Stimulated activated naive B cell treated with anti-CD40 and anti-IgM and Interleukin-4, amounts not matched to agents 10 μg/mL and 1 μg/mL and 100 μg/mL, for 72 hours (primary cell): ENCODE data around the gene PCYT2.

Experiments
- ATAC-seq, 2 donors: fragments of 150-1000 bp; cut with Tn5 transposase; replicated peaks; 2 replicates each; pipeline ENCODE4 v1.10.0; 2021; ENCODE audit warnings: moderate library complexity in 1 of 2
- DNase-seq: peaks from one replicate; pipeline ENCODE4 v3.0.0; 2021
- H3K27ac Mint-ChIP-seq: one replicate; pipeline ENCODE4 v1.8.0; 2022; ENCODE audit warnings: mild to moderate bottlenecking, mixed read lengths
- H3K27me3 Mint-ChIP-seq, 2 donors: one replicate each; pipeline ENCODE4 v1.8.0; 2022; ENCODE audit warnings: mixed read lengths in 2 of 2
- H3K36me3 Mint-ChIP-seq, 2 donors: one replicate each; pipeline ENCODE4 v1.8.0; 2022; ENCODE audit warnings: mixed read lengths in 2 of 2, mild to moderate bottlenecking in 1 of 2
- H3K4me1 Mint-ChIP-seq, 2 donors: one replicate each; pipeline ENCODE4 v1.8.0; 2022; ENCODE audit warnings: mixed read lengths in 2 of 2, mild to moderate bottlenecking in 1 of 2
- H3K4me3 Mint-ChIP-seq, 2 donors: one replicate each; pipeline ENCODE4 v1.8.0; 2022; ENCODE audit warnings: mild to moderate bottlenecking in 2 of 2, mixed read lengths in 2 of 2, moderate library complexity in 1 of 2
- H3K9me3 Mint-ChIP-seq, 2 donors: one replicate each; pipeline ENCODE4 v1.8.0; 2022; ENCODE audit warnings: mixed read lengths in 2 of 2, mild to moderate bottlenecking in 1 of 2

PCYT2 gene

DNA sequence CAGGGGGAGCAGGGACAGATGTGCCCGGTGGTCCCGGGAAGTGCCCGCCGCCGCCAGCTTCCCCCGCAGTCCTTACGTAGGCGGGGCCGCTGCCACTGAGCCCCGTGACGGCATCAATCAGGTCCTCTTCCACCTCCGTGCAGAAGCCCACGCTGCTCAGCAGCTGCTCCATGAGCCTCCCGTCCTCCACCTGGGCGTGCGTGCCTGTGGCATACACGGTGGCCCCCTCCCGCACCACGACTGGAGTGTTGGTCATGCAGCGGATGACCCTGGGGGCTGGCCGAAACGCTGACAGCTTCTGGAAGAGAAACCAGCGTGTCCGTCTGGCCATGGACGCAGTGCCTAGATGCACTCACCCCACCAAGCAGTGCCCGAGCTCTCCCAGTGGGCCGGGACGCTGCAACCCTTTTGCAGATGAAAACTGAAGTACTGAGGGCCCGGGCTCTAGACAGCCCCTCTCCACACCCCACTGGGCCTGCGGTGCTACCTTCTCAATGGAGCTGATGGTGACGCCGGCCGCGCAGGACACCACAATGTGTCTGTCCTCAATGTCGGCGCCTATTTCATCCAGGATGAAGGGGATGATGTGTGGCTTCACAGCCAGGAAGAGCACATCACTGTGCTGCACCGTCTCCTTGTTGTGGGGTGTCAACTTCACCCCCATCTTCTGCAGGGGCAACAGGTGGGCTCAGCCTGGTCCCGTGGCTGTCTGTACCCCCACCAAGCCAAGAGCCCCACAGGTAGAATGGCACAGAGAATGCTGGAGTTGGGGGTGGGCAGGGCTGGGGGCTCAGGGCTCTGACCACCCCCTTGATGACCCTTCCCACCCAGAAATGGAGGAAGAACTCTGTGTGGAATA, 23.9 kb upstream of the PCYT2 start:
- H3K27me3 Mint-ChIP-seq: peaks cover under 1 to 8% of the 10 kb centered on the region in 2 donors
- H3K27ac Mint-ChIP-seq: peak overlapping the region; percentile 31
- no peak for ATAC-seq
- peaks cover 23 to 35% of the 10 kb centered on the region in 2 donors for H3K36me3 Mint-ChIP-seq
- peaks cover 21 to 38% of the 10 kb centered on the region in 2 donors for H3K4me1 Mint-ChIP-seq
- no peak for DNase-seq
- H3K9me3 Mint-ChIP-seq: no peaks in the 10 kb centered on the region
- peak overlapping the region; percentile 65 to 87 for H3K4me3 Mint-ChIP-seq

DNA sequence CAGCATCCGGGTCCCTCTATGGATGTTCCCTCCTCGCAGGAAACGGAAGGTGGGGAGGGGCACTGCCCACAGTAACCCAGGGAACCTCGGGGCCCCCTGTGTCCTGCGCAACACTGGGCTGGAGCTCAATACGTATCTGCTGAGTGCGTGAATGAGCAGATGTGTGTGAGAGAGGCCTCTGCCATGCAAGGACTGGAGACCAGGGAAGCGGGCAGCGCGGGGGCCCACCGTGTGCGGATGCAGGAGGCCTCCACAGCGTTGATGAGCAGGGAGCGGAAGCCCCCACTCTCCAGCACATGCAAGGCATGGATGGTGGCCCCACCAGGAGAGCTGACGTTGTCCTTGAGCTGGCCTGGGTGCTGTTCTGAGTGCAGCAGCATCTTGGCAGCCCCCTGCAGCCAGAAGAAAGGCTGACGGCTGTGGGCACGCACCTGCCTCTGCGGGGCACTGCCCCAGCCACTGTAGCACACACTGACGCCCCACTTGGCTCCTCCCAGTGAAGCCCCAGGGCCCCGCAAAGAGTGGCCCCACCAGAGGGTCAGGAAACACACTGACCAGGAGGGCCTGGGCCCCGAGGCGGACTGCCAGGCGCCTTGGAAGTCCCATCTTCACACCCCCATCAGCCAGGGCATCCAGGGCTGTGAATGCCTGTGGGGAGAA, 23.0 kb upstream of the PCYT2 start:
- ATAC-seq: no peak
- DNase-seq: no peak
- Mint-ChIP-seq H3K36me3 (peaks cover 26 to 38% of the 10 kb centered on the region in 2 donors), H3K4me3 (no peak overlapping the region), H3K9me3 (no peaks in the 10 kb centered on the region), H3K27me3 (peaks cover 0 to 16% of the 10 kb centered on the region in 2 donors), H3K4me1 (peaks cover 21 to 40% of the 10 kb centered on the region in 2 donors), H3K27ac (no peak overlapping the region)

GRCh38 chr17:81933178-81933699, 22.0 kb upstream of the PCYT2 start:
- ATAC-seq: no peak
- H3K27me3 Mint-ChIP-seq: peaks cover 4 to 21% of the 10 kb centered on the region in 2 donors
- H3K4me3 Mint-ChIP-seq: no peak overlapping the region

GRCh38 chr17:81932333-81932983, 21.3 kb upstream of the PCYT2 start:
- Mint-ChIP-seq H3K9me3 (no peaks in the 10 kb centered on the region), H3K27ac (no peak overlapping the region), H3K27me3 (peaks cover 4 to 21% of the 10 kb centered on the region in 2 donors), H3K4me1 (peaks cover 23 to 43% of the 10 kb centered on the region in 2 donors), H3K4me3 (no peak overlapping the region), H3K36me3 (peaks cover 26 to 38% of the 10 kb centered on the region in 2 donors)
- ATAC-seq (no peak), DNase-seq (no peak)

More at GRCh38 chr17:81933178-81933699, 22.0 kb upstream of the PCYT2 start:
- no peak for DNase-seq
- peaks cover 27 to 48% of the 10 kb centered on the region in 2 donors for H3K4me1 Mint-ChIP-seq
- no peaks in the 10 kb centered on the region for H3K9me3 Mint-ChIP-seq
- H3K36me3 Mint-ChIP-seq: peaks cover 26 to 38% of the 10 kb centered on the region in 2 donors
- H3K27ac Mint-ChIP-seq: no peak overlapping the region

GRCh38 chr17:81931557-81932332, 20.5 kb upstream of the PCYT2 start:
- DNase-seq: no peak
- H3K4me1 Mint-ChIP-seq: peaks cover 23 to 41% of the 10 kb centered on the region in 2 donors
- H3K36me3 Mint-ChIP-seq: peaks cover 26 to 38% of the 10 kb centered on the region in 2 donors
- H3K4me3 Mint-ChIP-seq: no peak overlapping the region
- H3K27me3 Mint-ChIP-seq: peaks cover 4 to 21% of the 10 kb centered on the region in 2 donors
- H3K27ac Mint-ChIP-seq: no peak overlapping the region
- no peaks in the 10 kb centered on the region for H3K9me3 Mint-ChIP-seq
- ATAC-seq: no peak

DNA sequence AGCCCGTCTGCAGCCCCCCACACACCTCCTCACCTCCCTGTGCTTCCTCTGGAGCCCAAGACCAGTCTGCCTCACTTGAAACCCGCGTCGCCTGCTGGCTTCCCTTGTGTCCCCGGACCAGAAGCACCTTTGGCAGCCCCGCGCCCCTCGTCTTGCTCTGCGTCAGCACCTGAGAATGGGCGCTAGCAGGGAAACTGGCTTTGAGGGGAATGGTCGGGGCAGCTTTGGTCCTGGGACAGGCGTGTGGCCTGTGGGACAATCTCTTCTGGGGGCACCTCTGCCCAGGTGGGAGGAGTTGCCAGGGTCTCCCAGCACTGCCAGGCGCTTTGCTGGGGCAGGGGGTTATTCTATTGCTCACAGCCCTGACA, 20.0 kb upstream of the PCYT2 start:
- peaks cover 4 to 21% of the 10 kb centered on the region in 2 donors for H3K27me3 Mint-ChIP-seq
- H3K4me1 Mint-ChIP-seq: peaks cover 25 to 41% of the 10 kb centered on the region in 2 donors
- no peak for ATAC-seq
- H3K4me3 Mint-ChIP-seq: no peak overlapping the region
- DNase-seq: no peak
- no peaks in the 10 kb centered on the region for H3K9me3 Mint-ChIP-seq
- H3K36me3 Mint-ChIP-seq: peaks cover 27 to 44% of the 10 kb centered on the region in 2 donors
- no peak overlapping the region for H3K27ac Mint-ChIP-seq

- no peak for ATAC-seq
- Mint-ChIP-seq H3K4me3 (peak overlapping the region in 1 of 2 donors; percentile 35), H3K27ac (no peak overlapping the region), H3K36me3 (peaks cover 24 to 40% of the 10 kb centered on the region in 2 donors), H3K27me3 (peaks cover 4 to 21% of the 10 kb centered on the region in 2 donors), H3K9me3 (no peaks in the 10 kb centered on the region), H3K4me1 (peaks cover 25 to 41% of the 10 kb centered on the region in 2 donors)
- no peak for DNase-seq
Observed at GRCh38 chr17:81930142-81931125, 19.2 kb upstream of the PCYT2 start.

GRCh38 chr17:81929253-81930141, 18.3 kb upstream of the PCYT2 start:
- peak overlapping the region; percentile 35 to 65 for H3K4me3 Mint-ChIP-seq
- peaks cover 22 to 42% of the 10 kb centered on the region in 2 donors for H3K4me1 Mint-ChIP-seq
- H3K27me3 Mint-ChIP-seq: peaks cover 4 to 21% of the 10 kb centered on the region in 2 donors
- peaks cover 18 to 36% of the 10 kb centered on the region in 2 donors for H3K36me3 Mint-ChIP-seq
- DNase-seq: no peak
- peak overlapping the region; percentile 75 for H3K27ac Mint-ChIP-seq
- no peaks in the 10 kb centered on the region for H3K9me3 Mint-ChIP-seq
- ATAC-seq: no peak

GRCh38 chr17:81928544-81929252, 17.5 kb upstream of the PCYT2 start:
- ATAC-seq (no peak), DNase-seq (no peak)
- H3K4me1 Mint-ChIP-seq: peaks cover 28 to 50% of the 10 kb centered on the region in 2 donors
- H3K36me3 Mint-ChIP-seq: peaks cover 13 to 31% of the 10 kb centered on the region in 2 donors
- H3K4me3 Mint-ChIP-seq: peak overlapping the region; percentile 67 to 77
- peaks cover 4 to 21% of the 10 kb centered on the region in 2 donors for H3K27me3 Mint-ChIP-seq
- H3K9me3 Mint-ChIP-seq: no peaks in the 10 kb centered on the region
- peak overlapping the region; percentile 75 for H3K27ac Mint-ChIP-seq

GRCh38 chr17:81927653-81928543, 16.7 kb upstream of the PCYT2 start, which contains the start of gene MAFG:
MAFG (minus strand) TSS chr17:81927735; CDS start chr17:81923185, 4,550 bp downstream.
- Mint-ChIP-seq H3K36me3 (peaks cover 12 to 24% of the 10 kb centered on the region in 2 donors), H3K4me3 (peak within 1 kb of the TSS; percentile 93 to 94)
- ATAC-seq: peak; percentile 63 to 73

More at GRCh38 chr17:81927653-81928543, 16.7 kb upstream of the PCYT2 start, which contains the start of gene MAFG:
- no peaks in the 10 kb centered on the region for H3K9me3 Mint-ChIP-seq
- DNase-seq: peak; percentile 86
- H3K27me3 Mint-ChIP-seq: peaks cover 4 to 21% of the 10 kb centered on the region in 2 donors
- H3K27ac Mint-ChIP-seq: peak within 1 kb of the TSS; percentile 96
- peaks cover 30 to 58% of the 10 kb centered on the region in 2 donors for H3K4me1 Mint-ChIP-seq
